Loucy (cell line): Measurements from ENCODE around the gene IMPACT.

Source experiments
- CTCF ChIP-seq: fragments of 200-600 bp; sonication (generic); conservative IDR thresholded peaks from 2 replicates; pipeline ENCODE4 v1.5.1; 2014; ENCODE audit warnings: mild to moderate bottlenecking, antibody characterized with exemption, low read length
- EZH2phosphoT487 ChIP-seq: fragments of 200-600 bp; IDR thresholded peaks from 2 replicates; pipeline ENCODE4 v1.6.1; 2018; ENCODE audit warnings: antibody characterized with exemption, mild to moderate bottlenecking, moderate library complexity, borderline replicate concordance

GRCh38 chr18:24404591-24404990 is 21.9 kb upstream of the IMPACT start:
- no peak for TF ChIP-seq CTCF
- no peak for TF ChIP-seq EZH2phosphoT487
